Measurements from ENCODE around the gene RPGRIP1.
A peak's percentile ranks its signal among the peaks of the same experiment; 100 is the strongest.
"Not testable (repeated sequence)": the region's sequence is repeated elsewhere in the genome, so short reads cannot be mapped to it uniquely, and the experiment has no call there.

The RPGRIP1 gene

GRCh38 chr14:21275261-21275858, 4.5 kb upstream of the RPGRIP1 start:
- H3K79me2 ChIP-seq (ENCODE audit: control insufficient read depth, low read length) = no peaks in the 10 kb centered on the region
- TF ChIP-seq CTCF (IDR thresholded peaks at IDR 0.05; ENCODE audit: low read depth, low read length, poor library complexity, severe bottlenecking) = no peak
- TF ChIP-seq EZH2phosphoT487 (IDR thresholded peaks at IDR 0.05; ENCODE audit: borderline replicate concordance, low read length) = no peak
- H3K36me3 ChIP-seq (ENCODE audit: control insufficient read depth, low read length) = no peaks in the 10 kb centered on the region
- H3K27me3 ChIP-seq (ENCODE audit: control insufficient read depth, low read length) = no peaks in the 10 kb centered on the region
- peaks cover 9% of the 10 kb centered on the region for H3F3A ChIP-seq (ENCODE audit: control insufficient read depth, insufficient read depth)
- peak overlapping the region; percentile 46 for H3K27ac ChIP-seq (ENCODE audit: low read depth, low read length)
- no peaks in the 10 kb centered on the region for H4K20me1 ChIP-seq (ENCODE audit: control insufficient read depth, insufficient read depth, low read depth, low read length)
- peaks cover 28% of the 10 kb centered on the region for H3K4me1 ChIP-seq (ENCODE audit: control insufficient read depth, low read length)
- H3K9me3 ChIP-seq (ENCODE audit: control insufficient read depth, insufficient read depth, low read length) = no peaks in the 10 kb centered on the region
- H3K4me3 ChIP-seq (ENCODE audit: low read length) = peak overlapping the region; percentile 24; the same call in 1 of the 2 replicates
- H3K4me2 ChIP-seq (ENCODE audit: low read length) = peak overlapping the region; percentile 51
- H3K9me2 ChIP-seq (replicated peaks; ENCODE audit: control insufficient read depth, low read length) = no peaks in the 10 kb centered on the region

GRCh38 chr14:21278632-21279031, 1.3 kb upstream of the RPGRIP1 start:
- Histone ChIP-seq H3K79me2 (ENCODE audit: control insufficient read depth, low read length) (no peaks in the 10 kb centered on the region), H3K9me3 (ENCODE audit: control insufficient read depth, insufficient read depth, low read length) (no peaks in the 10 kb centered on the region), H3K4me1 (ENCODE audit: control insufficient read depth, low read length) (peaks cover 21% of the 10 kb centered on the region), H3K4me2 (ENCODE audit: low read length) (no peak overlapping the region), H3F3A (ENCODE audit: control insufficient read depth, insufficient read depth) (peaks cover 9% of the 10 kb centered on the region), H3K27ac (ENCODE audit: low read depth, low read length) (no peak overlapping the region), H3K36me3 (ENCODE audit: control insufficient read depth, low read length) (no peaks in the 10 kb centered on the region), H3K27me3 (ENCODE audit: control insufficient read depth, low read length) (no peaks in the 10 kb centered on the region), H3K4me3 (ENCODE audit: low read length) (no peak overlapping the region), H4K20me1 (ENCODE audit: control insufficient read depth, insufficient read depth, low read depth, low read length) (no peaks in the 10 kb centered on the region), H3K9me2 (replicated peaks; ENCODE audit: control insufficient read depth, low read length) (no peaks in the 10 kb centered on the region)
- TF ChIP-seq CTCF (IDR thresholded peaks at IDR 0.05; ENCODE audit: low read depth, low read length, poor library complexity, severe bottlenecking) (no peak), EZH2phosphoT487 (IDR thresholded peaks at IDR 0.05; ENCODE audit: borderline replicate concordance, low read length) (no peak)

- not testable (repeated sequence) for H3K36me3 ChIP-seq (ENCODE audit: control insufficient read depth, low read length); H3K4me2 ChIP-seq (ENCODE audit: low read length); H3F3A ChIP-seq (ENCODE audit: control insufficient read depth, insufficient read depth); H3K27ac ChIP-seq (ENCODE audit: low read depth, low read length); H3K4me1 ChIP-seq (ENCODE audit: control insufficient read depth, low read length); H3K9me3 ChIP-seq (ENCODE audit: control insufficient read depth, insufficient read depth, low read length); H3K27me3 ChIP-seq (ENCODE audit: control insufficient read depth, low read length); H4K20me1 ChIP-seq (ENCODE audit: control insufficient read depth, insufficient read depth, low read depth, low read length); H3K4me3 ChIP-seq (ENCODE audit: low read length); H3K9me2 ChIP-seq (replicated peaks; ENCODE audit: control insufficient read depth, low read length); H3K79me2 ChIP-seq (ENCODE audit: control insufficient read depth, low read length)
Measured at GRCh38 chr14:21281917-21282316, 2.0 kb downstream of the RPGRIP1 start.

GRCh38 chr14:21286516-21286915, 6.6 kb downstream of the RPGRIP1 start:
- not testable (repeated sequence) for H3K9me3 ChIP-seq (ENCODE audit: control insufficient read depth, insufficient read depth, low read length); H3K36me3 ChIP-seq (ENCODE audit: control insufficient read depth, low read length); H3K9me2 ChIP-seq (replicated peaks; ENCODE audit: control insufficient read depth, low read length); H3K4me3 ChIP-seq (ENCODE audit: low read length); H3K27ac ChIP-seq (ENCODE audit: low read depth, low read length); H3K27me3 ChIP-seq (ENCODE audit: control insufficient read depth, low read length); H3F3A ChIP-seq (ENCODE audit: control insufficient read depth, insufficient read depth); H3K4me2 ChIP-seq (ENCODE audit: low read length); H4K20me1 ChIP-seq (ENCODE audit: control insufficient read depth, insufficient read depth, low read depth, low read length); H3K79me2 ChIP-seq (ENCODE audit: control insufficient read depth, low read length)
- peaks cover 24% of the 10 kb centered on the region for H3K4me1 ChIP-seq (ENCODE audit: control insufficient read depth, low read length)

Data from DOHH2 (cell line).